Stimulated activated CD4-positive, alpha-beta T cell treated with anti-CD3 and anti-CD28 coated beads, Interleukin-1b, Interleukin-23, amount 100 ng/mL, for 48 hours (primary cell): Measurements from ENCODE around the gene TMPRSS3.
"Not testable (repeated sequence)": the region's sequence is repeated elsewhere in the genome, so short reads cannot be mapped to it uniquely, and the experiment has no call there.

Experiments
- DNase-seq: peaks from one replicate; pipeline ENCODE4 v3.0.0-alpha.2; 2020

Gene TMPRSS3

DNA sequence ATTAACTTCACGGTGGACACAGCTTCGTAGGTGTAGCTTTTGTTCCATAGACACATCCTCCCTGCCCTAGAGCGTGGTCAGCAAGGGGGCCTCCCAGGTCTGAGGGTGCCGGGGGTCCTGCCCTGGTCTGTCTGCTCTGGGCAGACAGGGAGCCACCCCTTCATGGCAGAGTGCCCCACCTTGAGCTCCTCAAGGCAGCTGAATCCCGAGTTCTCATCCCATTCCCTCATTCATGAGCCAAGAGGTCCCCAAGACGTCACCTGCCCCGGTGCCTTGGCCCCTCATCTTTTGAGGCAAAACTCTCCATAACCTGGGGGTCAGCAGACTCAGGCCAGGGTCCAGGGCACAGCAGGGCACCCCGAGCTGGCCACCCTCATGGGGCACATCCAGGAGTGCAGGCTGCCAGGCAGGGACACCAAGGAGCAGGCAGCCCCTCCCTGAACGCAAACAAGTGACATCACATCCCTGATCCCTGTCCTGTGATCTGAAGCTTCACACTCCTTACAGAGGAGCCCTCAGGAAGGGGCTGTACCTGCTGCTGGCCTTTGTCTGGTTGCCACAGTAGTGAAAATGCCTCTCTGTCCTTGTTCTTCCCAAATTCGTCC lies 31.1 kb upstream of the TMPRSS3 start:
- no peak for DNase-seq

DNA sequence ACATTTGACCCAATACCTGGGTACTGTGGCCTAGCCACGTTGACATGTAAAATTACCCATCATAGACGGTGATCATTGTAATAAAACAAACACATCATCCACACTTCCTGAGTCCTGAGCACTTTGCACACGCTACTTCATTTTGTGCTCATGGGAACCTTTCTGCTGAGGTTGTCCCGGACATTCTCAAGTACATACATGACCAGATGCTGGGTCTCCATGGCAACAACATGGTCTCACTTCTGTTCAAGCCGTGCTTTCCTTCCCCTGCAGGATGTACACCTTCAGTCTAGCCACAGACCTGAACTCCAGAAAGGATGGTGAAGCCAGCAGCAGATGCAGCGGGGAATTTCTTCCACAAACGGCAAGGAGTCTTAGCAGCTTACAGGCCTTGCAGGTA lies 30.6 kb upstream of the TMPRSS3 start:
- no peak for DNase-seq

DNA sequence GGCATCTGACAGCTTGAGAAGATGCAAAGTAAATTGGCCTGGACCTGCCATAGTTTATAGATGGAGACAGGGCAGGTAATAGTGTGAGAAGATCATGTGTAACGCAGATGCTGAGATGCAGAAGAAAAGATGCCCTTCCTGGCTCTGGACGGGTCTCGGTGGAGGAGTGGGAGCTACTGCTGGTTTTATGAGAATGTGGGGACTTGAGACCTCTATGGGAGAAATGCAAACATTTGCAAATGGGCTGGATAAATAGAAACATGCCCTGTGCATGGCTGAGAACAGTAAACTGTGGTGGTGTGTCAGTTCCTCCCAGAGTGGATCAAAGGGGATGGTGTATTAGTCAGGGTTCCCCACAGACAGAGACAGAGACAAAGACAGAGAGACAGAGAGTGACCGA lies 29.7 kb upstream of the TMPRSS3 start:
- DNase-seq: peak; percentile 44

DNA sequence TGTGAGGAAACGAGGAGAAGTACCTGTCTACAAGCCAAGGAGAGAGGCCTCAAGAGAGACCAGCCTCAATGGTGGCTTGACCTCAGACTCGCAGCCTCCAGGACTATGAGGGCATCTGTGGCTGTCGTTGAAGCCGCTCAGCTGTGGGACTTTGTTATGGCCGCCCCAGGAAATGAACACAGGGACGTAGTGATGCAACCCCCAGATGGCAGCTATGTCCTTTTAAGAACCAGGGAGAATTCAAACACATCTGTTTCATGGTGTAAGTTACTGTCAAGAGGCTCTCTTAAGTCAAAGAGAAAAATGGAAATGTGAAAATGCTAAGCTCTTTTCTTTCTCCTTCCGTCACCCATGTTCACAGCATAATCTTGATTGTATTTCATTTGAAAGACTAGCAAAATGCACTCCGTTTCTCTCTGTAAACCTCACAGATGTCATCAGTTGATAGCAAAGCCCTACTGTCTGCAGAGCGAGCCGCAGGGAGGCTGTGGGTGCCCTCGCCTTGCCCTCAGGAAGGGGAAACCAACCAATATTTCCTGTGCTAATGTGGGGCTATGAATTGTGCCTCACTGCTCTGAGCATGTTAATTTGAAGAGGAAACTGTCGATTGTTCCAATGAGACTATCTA lies 29.2 kb upstream of the TMPRSS3 start:
- DNase-seq: peak; percentile 57

DNA sequence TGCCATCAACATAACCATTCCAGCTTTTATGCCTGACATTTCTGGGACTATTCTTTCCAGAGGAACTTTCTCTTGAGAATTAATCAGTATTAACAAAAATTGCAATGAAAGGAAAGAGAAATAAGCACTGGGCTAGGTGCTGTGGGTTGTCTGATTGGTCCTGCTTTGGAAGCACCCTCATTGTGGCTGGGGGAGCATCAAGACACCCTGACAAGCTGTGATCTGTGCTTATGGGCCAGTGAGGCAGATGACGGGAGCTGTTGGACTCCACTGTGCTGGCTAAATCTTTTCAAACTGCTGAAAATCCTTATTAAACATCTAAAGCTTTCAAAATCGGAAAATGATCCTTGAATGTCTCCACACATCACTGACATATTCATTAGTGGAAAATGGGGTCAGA lies 27.8 kb upstream of the TMPRSS3 start:
- no peak for DNase-seq

DNA sequence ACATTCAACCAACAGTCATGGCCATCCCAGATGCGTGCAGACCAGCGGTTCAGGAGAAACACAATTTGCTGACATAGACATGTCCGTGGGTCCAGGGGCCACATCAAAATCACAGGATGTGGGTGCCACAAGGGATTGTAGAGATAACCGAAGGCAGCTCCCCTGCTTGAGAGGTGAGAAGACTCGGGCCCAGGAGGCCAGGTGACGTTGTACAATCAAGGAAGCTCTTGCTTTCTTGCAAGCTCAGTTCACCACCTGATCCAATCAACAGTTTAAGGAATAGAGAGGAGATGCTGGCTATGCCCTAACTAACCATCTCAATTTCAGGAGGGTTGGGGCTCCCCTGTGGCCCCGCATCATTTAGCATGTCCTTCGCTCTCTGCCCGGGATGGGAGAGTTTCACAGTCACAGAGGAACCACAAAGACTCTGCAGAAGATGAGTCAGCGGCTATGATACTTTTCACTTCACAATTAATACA lies 27.4 kb upstream of the TMPRSS3 start:
- peak; percentile 63 for DNase-seq

DNA sequence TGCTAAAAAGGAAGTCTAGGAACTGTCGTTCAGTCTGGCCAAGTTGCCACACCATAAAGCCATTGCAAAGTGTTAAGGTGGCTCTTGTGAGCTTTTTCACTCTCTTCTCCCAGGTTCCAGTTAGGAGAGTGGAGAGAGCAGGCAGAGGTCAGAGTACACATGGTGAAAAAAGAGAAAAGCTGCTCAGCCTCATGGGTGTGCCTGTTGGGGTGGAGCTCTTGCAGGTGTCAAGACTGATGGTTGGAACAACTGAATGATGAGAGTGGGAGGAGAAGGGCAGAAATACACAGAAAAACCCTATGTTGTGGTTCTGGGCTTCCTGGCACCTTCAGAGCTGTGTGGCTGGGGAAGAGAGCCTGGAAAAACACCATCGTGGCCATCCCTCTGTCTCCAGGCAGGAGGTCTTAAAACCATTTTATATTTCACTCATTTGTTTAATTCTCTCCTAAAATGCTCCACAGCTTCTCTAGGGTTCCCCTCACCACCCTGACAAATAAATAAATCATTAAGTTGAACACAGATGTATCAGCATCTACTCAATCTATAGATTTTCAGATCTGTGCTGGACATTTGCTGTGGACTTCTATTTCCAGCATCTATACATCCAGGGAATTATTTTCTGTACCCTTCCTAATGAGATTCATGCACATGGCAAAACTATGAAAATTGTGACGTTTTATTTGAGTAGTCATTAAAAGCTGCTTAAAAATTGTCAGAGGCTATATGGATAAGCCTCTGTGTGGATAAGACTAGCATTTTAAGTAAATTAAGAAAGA lies 25.4 kb upstream of the TMPRSS3 start:
- peak; percentile 36 for DNase-seq

DNA sequence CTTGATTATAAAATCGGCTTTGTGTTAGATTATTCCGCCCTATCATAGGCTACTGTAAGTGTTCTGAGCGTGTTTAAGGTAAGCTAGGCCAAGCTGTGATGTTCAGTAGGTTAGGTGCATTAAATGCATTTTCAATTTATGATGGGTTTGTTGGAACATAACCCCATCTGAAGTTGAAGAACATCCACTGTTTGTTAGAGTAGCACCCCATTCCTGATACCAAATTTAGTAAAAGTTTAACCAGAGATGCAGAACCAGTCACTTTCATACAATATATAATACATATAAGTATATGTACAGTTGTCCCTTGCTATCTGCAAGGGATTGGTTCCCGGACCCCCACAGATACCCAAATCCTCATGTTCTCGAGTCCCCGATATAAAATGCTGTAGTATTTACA lies 24.0 kb upstream of the TMPRSS3 start:
- no peak for DNase-seq

DNA sequence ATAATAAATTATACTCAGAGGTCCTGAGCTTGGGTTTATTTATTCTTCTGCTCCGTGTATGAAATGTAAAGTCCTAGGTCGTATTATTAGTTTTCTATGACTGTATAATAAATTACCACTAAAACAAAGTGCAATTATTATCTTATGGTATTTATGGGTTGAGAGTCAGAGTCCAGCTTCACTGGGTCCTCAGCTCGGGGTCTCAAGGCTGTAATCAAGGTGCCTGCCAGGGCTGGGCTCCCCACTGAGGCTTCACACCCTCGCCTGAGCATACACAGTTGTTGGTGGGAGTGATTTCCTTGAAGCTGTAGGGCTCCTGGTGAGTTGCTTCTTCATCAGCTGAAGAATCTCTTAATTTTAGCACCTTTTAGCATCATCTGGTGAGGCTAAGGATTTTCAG lies 23.0 kb upstream of the TMPRSS3 start:
- no peak for DNase-seq

DNA sequence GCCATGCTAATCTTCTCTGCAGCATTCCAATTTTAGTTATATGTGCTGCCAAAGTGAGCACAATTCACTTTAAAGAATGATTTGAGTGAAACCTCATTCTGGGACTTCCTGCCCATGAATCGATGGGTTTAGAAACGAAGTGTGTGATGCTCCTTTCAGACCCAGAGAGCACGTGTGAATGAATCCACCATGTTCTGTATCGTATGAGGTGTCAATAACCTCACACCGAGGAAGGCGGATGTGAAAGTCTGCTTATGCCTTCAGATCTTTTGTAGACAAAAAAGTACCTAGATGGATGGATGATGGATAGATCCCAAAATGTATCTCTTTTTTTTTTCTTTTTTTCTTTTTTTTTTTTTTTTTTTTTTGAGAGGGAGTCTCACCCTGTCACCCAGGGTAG lies 21.7 kb upstream of the TMPRSS3 start:
- peak; percentile 57 for DNase-seq

DNA sequence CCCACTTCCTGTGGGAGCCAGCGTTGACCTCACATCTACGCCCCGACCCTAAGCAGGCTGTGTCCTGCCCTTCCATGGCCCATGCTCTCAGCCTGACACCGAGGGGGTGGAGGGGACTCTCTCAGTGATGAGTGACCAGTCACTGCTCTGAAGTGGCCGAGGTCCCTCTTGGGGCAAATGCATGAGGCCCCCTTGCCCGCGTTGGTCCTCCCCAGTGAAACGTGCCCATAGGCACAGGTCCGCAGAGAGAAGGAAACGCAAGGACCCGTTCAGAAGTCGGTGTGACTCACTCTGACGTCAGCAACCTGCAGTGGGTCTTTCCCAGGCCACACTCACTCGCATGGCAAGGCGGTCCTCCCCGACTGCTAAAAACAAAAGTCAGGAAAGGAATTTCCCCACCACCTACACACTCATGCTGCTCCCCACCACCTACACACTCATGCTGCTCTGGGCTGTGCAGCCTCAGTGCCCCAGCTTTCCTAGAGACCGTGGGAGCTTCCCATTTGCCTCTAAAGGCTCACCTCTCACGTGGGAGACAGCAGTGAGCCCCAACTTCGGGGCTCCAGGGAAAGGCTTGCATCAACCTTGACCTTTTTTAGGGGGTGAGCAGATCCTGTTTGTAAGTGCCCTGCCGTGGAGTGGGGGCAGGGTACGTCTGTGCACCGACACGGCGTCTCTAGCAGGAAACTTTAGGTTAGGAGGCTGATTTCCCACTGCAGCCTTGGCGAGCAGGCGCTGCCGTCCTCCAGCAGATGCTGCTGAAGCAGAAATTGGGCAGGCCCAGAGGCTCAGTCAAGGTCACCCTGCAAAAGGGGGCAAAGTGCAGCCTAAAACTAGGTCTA lies 19.3 kb upstream of the TMPRSS3 start:
- peak; percentile 97 for DNase-seq

DNA sequence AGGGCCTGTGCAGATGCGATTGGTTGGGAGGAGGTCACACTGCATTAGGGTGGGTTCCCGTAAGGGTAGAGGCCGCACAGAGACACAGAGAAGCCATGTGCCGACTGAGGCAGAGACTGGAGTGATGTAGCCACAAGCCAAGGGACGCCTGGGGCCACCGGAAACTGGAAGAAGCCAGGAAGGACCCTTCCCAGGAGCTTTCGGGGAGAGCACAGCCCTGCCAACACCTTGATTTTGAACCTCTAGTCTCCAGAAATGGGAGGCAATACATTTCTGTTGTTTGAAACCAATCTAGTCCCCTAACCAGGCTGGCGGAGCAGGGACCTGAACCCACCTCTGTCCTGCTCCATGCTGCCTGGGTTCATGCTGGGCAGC lies 18.7 kb upstream of the TMPRSS3 start:
- DNase-seq: no peak

DNA sequence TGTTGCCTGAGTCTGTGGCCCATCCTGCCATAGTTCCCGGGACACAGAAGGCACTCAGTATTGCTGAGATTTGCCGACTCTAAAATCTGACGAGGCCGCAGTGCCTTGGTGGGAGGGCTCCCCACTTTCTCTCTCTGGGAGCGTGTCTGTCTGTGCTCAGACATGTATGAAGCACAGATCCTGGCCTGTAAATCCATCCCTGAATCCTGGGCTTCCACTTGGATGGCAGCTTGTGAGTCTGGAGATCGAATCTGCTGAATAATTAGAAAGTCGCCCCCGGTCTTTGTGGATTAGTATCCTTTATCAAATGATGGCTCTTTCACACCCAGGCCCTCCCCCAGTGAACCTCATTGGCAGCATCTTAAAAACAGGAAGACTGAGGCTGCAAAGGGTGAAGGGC lies 18.2 kb upstream of the TMPRSS3 start:
- no peak for DNase-seq

DNA sequence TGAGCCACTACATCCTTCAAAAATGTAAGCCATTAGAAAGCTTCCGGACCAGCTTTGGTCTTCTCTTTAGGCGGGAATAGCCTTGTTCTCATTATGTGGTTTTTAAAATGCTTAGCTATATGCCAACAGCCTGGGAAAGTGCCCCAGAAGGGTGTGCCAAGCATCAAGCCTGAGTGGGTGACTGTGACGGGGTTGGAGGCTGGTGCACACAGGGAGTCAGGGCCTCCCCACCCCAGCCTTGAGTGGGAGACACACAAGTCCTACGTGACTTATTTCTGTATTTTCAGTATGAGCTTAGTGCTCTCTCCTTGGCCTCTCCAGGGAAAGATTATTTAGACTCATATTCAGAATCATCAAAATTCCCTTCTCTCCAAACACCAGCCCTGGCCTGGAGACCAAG lies 17.6 kb upstream of the TMPRSS3 start:
- peak; percentile 62 for DNase-seq

DNA sequence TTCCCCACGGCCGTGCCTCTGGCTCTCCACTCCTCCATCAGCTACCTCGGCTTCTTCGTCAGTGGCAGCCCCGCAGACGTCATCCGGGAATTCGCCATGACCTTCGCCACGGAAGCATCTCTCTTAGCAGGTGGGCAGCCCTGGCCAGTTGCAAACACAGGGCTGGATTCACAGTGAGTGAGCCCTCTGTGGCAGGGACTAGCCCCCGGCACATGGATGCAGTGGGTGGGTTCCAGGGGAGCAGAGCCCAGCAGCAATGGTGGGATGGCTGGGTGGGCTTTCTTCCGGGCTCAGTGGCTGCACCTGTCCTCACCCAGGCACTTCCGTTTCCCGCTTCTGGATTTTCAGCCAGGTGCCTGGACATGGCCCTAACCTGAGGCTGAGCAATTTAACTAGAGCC lies 17.2 kb upstream of the TMPRSS3 start:
- no peak for DNase-seq

DNA sequence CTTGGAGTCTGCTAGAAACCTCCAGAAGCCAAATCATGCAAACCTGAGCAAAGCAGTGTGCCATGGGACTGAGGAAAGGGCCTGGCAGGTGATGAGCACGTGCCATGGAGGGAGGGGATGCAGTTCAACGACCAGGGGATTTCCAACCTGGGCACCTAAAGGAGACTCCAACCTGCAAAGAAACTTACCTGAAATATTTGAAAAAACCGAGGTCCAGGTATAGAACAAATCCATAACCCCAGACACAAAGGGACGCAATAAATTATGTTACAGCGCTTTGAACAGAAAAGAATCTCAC lies 16.7 kb upstream of the TMPRSS3 start:
- no peak for DNase-seq

DNA sequence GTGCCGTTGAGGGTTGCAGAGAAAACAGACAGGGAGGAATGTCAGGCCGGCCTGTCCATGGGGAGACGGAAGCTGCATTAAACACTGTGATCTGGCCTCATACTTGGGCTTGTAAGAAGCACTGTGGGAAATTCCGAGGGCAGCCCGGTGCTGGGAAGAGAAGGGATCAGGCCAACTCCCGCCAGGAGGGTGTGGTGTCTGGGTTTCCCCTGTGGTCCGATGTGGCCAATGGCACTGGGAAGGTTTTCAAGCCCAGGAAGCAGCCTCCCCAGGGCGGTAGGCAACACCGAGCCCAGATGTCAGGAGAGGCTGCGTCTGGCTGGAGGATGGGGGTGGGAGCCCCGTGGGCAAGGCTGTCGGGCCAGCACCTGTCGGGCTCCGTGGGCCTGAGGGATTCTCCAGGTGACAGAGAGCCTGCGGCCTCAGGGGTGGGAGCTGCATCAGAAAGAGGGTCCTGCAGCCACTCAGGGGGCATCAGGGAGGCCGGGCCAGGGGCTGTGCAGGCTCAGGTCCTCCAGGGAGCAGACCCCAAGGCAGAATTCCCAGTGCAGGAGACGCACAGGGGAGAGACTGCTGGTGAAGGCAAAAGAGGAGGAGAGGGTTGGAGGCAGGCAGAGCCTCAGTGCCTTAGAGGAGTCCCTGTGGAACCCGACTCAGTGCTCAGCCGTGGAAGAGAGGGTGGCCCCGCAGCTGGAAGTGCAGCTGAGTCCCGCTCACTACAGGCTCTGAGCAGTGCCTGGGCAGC lies 16.2 kb upstream of the TMPRSS3 start:
- no peak for DNase-seq

DNA sequence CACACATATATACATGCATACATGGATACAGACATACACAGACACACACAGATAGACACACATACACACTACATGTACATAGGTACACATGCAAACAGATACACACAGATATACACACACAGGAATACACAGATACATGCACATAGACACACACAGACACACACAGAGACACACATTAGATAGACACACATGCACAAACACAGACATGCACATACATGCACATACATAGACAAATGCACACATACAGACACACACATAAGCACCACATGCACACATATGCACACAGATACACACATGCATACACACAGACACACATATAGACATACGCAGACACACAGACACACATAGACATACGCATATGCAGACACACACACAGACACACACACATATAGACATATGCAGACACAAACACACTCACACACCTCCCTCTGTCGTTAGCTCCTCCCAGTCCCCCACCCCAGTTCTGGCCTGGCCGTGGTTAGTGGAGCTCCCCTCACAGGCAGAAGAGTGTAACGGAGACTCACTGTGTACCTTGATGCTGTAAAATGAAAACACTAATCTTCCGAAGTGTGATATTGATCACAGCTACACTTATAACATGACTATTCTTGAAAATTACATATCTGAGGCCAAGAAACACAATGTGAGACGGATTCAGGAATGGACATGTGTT lies 15.5 kb upstream of the TMPRSS3 start:
- DNase-seq: peak; percentile 61

DNA sequence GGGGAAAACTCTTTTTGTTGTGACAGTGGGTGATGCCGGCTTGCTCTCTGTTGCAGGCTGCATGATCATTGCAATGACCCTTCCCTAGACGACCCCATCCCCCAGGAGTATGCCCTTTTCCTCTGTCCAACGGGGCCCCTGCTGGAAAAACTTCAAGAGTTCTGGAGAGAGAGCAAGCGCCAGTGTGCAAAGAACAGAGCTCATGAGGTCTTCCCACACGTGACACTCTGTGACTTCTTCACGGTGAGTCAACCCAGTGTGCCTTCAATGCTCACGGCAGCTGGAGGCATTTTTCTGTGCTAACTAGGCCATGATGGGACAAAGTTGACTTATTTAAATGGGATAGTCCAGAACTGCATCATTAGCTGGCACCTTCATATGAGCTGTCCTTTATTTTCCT lies 13.5 kb upstream of the TMPRSS3 start:
- DNase-seq: no peak

DNA sequence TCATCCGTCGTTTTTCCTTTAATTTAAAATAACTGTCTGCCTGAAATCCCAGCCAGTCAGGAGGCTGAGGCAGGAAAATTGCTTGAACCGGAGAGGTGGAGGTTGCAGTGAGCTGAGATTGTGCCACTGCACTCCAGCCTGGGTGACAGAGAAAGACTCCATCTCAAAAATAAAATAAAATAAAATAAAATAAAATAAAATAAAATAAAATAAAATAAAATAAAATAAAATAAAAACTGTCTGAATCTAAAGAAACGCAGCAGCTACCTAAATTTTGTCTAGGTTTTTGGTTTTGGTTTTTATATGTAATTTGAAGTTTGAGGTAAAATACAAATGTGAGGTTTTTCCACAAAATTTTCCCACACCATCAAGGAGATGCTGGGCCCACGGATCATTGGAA lies 12.9 kb upstream of the TMPRSS3 start:
- DNase-seq: not testable (repeated sequence)

DNA sequence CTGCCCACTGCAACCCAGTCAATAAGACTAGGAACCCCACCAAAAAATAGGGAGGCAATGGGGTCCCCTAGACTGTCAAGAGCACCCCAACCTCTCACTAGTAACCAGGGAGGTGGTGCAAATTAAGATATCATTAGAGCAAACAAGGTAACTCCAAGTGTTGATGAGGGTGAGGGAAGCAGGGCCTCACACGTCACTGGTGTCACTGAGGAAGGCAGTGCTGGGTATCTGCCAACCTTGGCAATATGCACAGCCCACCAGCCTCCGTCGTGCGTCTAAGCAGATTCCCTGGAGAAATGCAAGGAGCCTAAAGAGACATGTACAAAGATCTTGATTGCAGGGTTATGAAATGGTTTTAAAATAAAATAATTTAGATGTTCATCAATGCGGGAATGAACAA lies 11.6 kb upstream of the TMPRSS3 start:
- DNase-seq: no peak

DNA sequence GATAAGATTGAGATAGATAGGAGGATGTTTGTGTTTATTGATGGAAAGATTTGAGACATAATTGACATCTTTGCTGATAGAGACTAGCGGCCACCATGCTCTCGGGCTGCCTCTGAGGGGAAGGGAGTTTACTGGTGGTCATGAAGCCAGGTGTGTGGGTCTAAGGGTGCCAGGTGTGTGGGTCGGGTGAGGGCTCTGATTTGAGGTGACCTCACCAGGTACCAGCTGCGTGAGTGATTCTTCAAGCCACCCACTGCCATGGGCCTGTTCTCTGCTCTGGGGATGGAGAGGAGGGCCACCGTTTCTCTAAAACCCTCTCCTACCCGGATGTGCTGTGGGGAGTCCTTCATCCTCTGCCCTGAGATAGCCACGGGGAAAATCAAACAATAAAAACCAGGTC lies 11.0 kb upstream of the TMPRSS3 start:
- no peak for DNase-seq
